NCI-H1417 treated with DMSO at 0.1 percent for 48 hours (cell line): Measurements from ENCODE around the gene CD14.
"Not testable (repeated sequence)": the region's sequence is repeated elsewhere in the genome, so short reads cannot be mapped to it uniquely, and the experiment has no call there.

Experiments
- DNase-seq: peaks from one replicate; lab custom pipeline; 2025; lab: John Stamatoyannopoulos, UW

CD14 gene

GRCh38 chr5:140596321-140596741 lies 36.6 kb downstream of the CD14 start:
- DNase-seq: no peak

GRCh38 chr5:140595538-140596300 lies 37.3 kb downstream of the CD14 start:
- no peak for DNase-seq

- no peak for DNase-seq
Measured at GRCh38 chr5:140594169-140594568, 38.8 kb downstream of the CD14 start.

GRCh38 chr5:140593070-140593469 lies 39.9 kb downstream of the CD14 start:
- DNase-seq: not testable (repeated sequence)

- no peak for DNase-seq
Measured at GRCh38 chr5:140591747-140592372, 41.1 kb downstream of the CD14 start.

- DNase-seq: no peak
Measured at GRCh38 chr5:140590861-140591260, 42.1 kb downstream of the CD14 start.

GRCh38 chr5:140588311-140589070 lies 44.5 kb downstream of the CD14 start:
- DNase-seq: no peak

- DNase-seq: no peak
Measured at GRCh38 chr5:140587495-140587894, 45.5 kb downstream of the CD14 start.
